ENCODE results near the gene CDK5R2.

The CDK5R2 gene

GRCh38 chr2:218993345-218994315, 34.2 kb downstream of the CDK5R2 start, which contains the start of gene CRYBA2:
TSS of gene CRYBA2 (minus strand) at chr2:218993422. CDS start at chr2:218993176, 246 bp downstream.
- DNase-seq (ENCODE audit: insufficient read length, low spot score) (no peak), FAIRE-seq (no peak)

GRCh38 chr2:218995561-218995960, 36.1 kb downstream of the CDK5R2 start:
- DNase-seq (ENCODE audit: insufficient read length, low spot score) = no peak
- peak; percentile 31 for FAIRE-seq
- TF ChIP-seq PAX5 (IDR thresholded peaks at IDR 0.05; ENCODE audit: insufficient read depth, low read length, severe bottlenecking) (no peak), TAF1 (IDR thresholded peaks at IDR 0.05; ENCODE audit: low read depth, low read length) (no peak), POLR2A (IDR thresholded peaks at IDR 0.05; ENCODE audit: low read depth, low read length) (no peak), POU2F2 (IDR thresholded peaks at IDR 0.05; ENCODE audit: low read depth, low read length) (no peak), SPI1 (IDR thresholded peaks at IDR 0.05; ENCODE audit: low read depth, low read length) (no peak), POLR2AphosphoS5 (IDR thresholded peaks at IDR 0.05; ENCODE audit: low read depth, low read length) (no peak)

More at GRCh38 chr2:218993345-218994315, 34.2 kb downstream of the CDK5R2 start, which contains the start of gene CRYBA2:
- no peak for TF ChIP-seq POU2F2 (IDR thresholded peaks at IDR 0.05; ENCODE audit: low read depth, low read length)
- TF ChIP-seq POLR2A (IDR thresholded peaks at IDR 0.05; ENCODE audit: low read depth, low read length) = no peak
- TF ChIP-seq PAX5 (IDR thresholded peaks at IDR 0.05; ENCODE audit: insufficient read depth, low read length, severe bottlenecking) = no peak
- TF ChIP-seq SPI1 (IDR thresholded peaks at IDR 0.05; ENCODE audit: low read depth, low read length) = no peak
- TF ChIP-seq POLR2AphosphoS5 (IDR thresholded peaks at IDR 0.05; ENCODE audit: low read depth, low read length) = no peak
- no peak for TF ChIP-seq TAF1 (IDR thresholded peaks at IDR 0.05; ENCODE audit: low read depth, low read length)

GRCh38 chr2:218995972-218996711, 36.7 kb downstream of the CDK5R2 start:
- TF ChIP-seq PAX5 (IDR thresholded peaks at IDR 0.05; ENCODE audit: insufficient read depth, low read length, severe bottlenecking) (no peak), POU2F2 (IDR thresholded peaks at IDR 0.05; ENCODE audit: low read depth, low read length) (no peak), SPI1 (IDR thresholded peaks at IDR 0.05; ENCODE audit: low read depth, low read length) (no peak), POLR2A (IDR thresholded peaks at IDR 0.05; ENCODE audit: low read depth, low read length) (no peak), POLR2AphosphoS5 (IDR thresholded peaks at IDR 0.05; ENCODE audit: low read depth, low read length) (no peak), TAF1 (IDR thresholded peaks at IDR 0.05; ENCODE audit: low read depth, low read length) (no peak)
- DNase-seq (ENCODE audit: insufficient read length, low spot score) = peak; percentile 92
- peak; percentile 89 for FAIRE-seq

- FAIRE-seq (no peak), DNase-seq (ENCODE audit: insufficient read length, low spot score) (no peak)
- TF ChIP-seq SPI1 (IDR thresholded peaks at IDR 0.05; ENCODE audit: low read depth, low read length) = no peak
- no peak for TF ChIP-seq POU2F2 (IDR thresholded peaks at IDR 0.05; ENCODE audit: low read depth, low read length)
- TF ChIP-seq PAX5 (IDR thresholded peaks at IDR 0.05; ENCODE audit: insufficient read depth, low read length, severe bottlenecking) = no peak
- TF ChIP-seq TAF1 (IDR thresholded peaks at IDR 0.05; ENCODE audit: low read depth, low read length) = no peak
- TF ChIP-seq POLR2AphosphoS5 (IDR thresholded peaks at IDR 0.05; ENCODE audit: low read depth, low read length) = no peak
- TF ChIP-seq POLR2A (IDR thresholded peaks at IDR 0.05; ENCODE audit: low read depth, low read length) = no peak
Observed at GRCh38 chr2:218996937-218997336, 37.5 kb downstream of the CDK5R2 start.

GRCh38 chr2:218997731-218998130, 38.3 kb downstream of the CDK5R2 start:
- DNase-seq (ENCODE audit: insufficient read length, low spot score) = no peak
- TF ChIP-seq POU2F2 (IDR thresholded peaks at IDR 0.05; ENCODE audit: low read depth, low read length) (no peak), SPI1 (IDR thresholded peaks at IDR 0.05; ENCODE audit: low read depth, low read length) (no peak), TAF1 (IDR thresholded peaks at IDR 0.05; ENCODE audit: low read depth, low read length) (no peak), POLR2AphosphoS5 (IDR thresholded peaks at IDR 0.05; ENCODE audit: low read depth, low read length) (no peak), PAX5 (IDR thresholded peaks at IDR 0.05; ENCODE audit: insufficient read depth, low read length, severe bottlenecking) (no peak), POLR2A (IDR thresholded peaks at IDR 0.05; ENCODE audit: low read depth, low read length) (no peak)
- FAIRE-seq = no peak

GRCh38 chr2:218998414-218999002, 39.0 kb downstream of the CDK5R2 start:
- FAIRE-seq (no peak), DNase-seq (ENCODE audit: insufficient read length, low spot score) (no peak)
- no peak for TF ChIP-seq PAX5 (IDR thresholded peaks at IDR 0.05; ENCODE audit: insufficient read depth, low read length, severe bottlenecking)

- TF ChIP-seq POU2F2 (IDR thresholded peaks at IDR 0.05; ENCODE audit: low read depth, low read length) = no peak
- no peak for TF ChIP-seq POLR2A (IDR thresholded peaks at IDR 0.05; ENCODE audit: low read depth, low read length)
- no peak for TF ChIP-seq TAF1 (IDR thresholded peaks at IDR 0.05; ENCODE audit: low read depth, low read length)
- TF ChIP-seq PAX5 (IDR thresholded peaks at IDR 0.05; ENCODE audit: insufficient read depth, low read length, severe bottlenecking) = no peak
- TF ChIP-seq SPI1 (IDR thresholded peaks at IDR 0.05; ENCODE audit: low read depth, low read length) = no peak
- TF ChIP-seq POLR2AphosphoS5 (IDR thresholded peaks at IDR 0.05; ENCODE audit: low read depth, low read length) = no peak
- no peak for FAIRE-seq
- no peak for DNase-seq (ENCODE audit: insufficient read length, low spot score)
Observed at GRCh38 chr2:218999021-218999880, 39.8 kb downstream of the CDK5R2 start.

- FAIRE-seq = no peak
- no peak for DNase-seq (ENCODE audit: insufficient read length, low spot score)
- no peak for TF ChIP-seq POLR2AphosphoS5 (IDR thresholded peaks at IDR 0.05; ENCODE audit: low read depth, low read length)
- TF ChIP-seq POLR2A (IDR thresholded peaks at IDR 0.05; ENCODE audit: low read depth, low read length) = no peak
- no peak for TF ChIP-seq TAF1 (IDR thresholded peaks at IDR 0.05; ENCODE audit: low read depth, low read length)
- TF ChIP-seq PAX5 (IDR thresholded peaks at IDR 0.05; ENCODE audit: insufficient read depth, low read length, severe bottlenecking) = no peak
- no peak for TF ChIP-seq POU2F2 (IDR thresholded peaks at IDR 0.05; ENCODE audit: low read depth, low read length)
- no peak for TF ChIP-seq SPI1 (IDR thresholded peaks at IDR 0.05; ENCODE audit: low read depth, low read length)
Observed at GRCh38 chr2:218999881-219000568, 40.6 kb downstream of the CDK5R2 start.

Measured in GM12891 (cell line).